Epithelial cell of esophagus (primary cell): ENCODE data around the gene P2RY4.
"Not testable (repeated sequence)": the region's sequence is repeated elsewhere in the genome, so short reads cannot be mapped to it uniquely, and the experiment has no call there.

Experiments used
- DNase-seq: peaks from one replicate; pipeline ENCODE4 v3.0.0; 2010; ENCODE audit warnings: low read depth
- H3K4me3 ChIP-seq: 2 replicates; pipeline ENCODE4 v1.5.1; 2011; ENCODE audit warnings: mild to moderate bottlenecking, low read length, control low read depth
- CTCF ChIP-seq: IDR thresholded peaks from 2 replicates; pipeline ENCODE4 v1.5.1; 2011; ENCODE audit warnings: low read depth, mild to moderate bottlenecking, low read length, control low read depth, inconsistent platforms; ENCODE audit not compliant: insufficient read depth; ENCODE audit errors: missing control alignments

Gene P2RY4

GRCh38 chrX:70281951-70282350 is 21.9 kb upstream of the P2RY4 start, which contains the start of gene RAB41:
TSS of gene RAB41 (plus strand) at chrX:70282172. CDS start at chrX:70282218, 46 bp downstream.
- no peak for DNase-seq
- no peak for TF ChIP-seq CTCF
- H3K4me3 ChIP-seq = no peak within 1 kb of the TSS

GRCh38 chrX:70280573-70280972 is 20.6 kb upstream of the P2RY4 start:
- DNase-seq = no peak
- no peak for TF ChIP-seq CTCF
- no peak overlapping the region for H3K4me3 ChIP-seq

DNA sequence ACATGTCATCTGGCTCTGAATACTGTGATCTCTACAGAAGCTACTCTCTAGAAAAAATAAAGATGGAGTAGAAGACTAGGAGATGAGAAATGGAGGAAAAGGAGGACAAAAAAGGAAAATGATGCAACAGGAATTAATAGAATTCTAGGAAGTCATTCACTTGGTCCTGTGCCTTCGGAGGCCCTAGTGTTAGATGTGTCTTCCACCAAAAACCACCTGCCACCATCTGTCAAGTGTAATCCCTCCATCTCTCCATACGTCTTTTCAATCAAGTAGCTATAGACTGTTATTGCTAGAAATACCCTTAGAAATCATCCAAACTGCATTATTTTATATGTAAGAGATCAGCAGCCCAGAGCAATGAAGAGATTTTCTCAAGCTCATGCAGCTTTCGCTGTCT is 19.1 kb upstream of the P2RY4 start:
- H3K4me3 ChIP-seq = no peak overlapping the region
- DNase-seq = no peak
- TF ChIP-seq CTCF = no peak

DNA sequence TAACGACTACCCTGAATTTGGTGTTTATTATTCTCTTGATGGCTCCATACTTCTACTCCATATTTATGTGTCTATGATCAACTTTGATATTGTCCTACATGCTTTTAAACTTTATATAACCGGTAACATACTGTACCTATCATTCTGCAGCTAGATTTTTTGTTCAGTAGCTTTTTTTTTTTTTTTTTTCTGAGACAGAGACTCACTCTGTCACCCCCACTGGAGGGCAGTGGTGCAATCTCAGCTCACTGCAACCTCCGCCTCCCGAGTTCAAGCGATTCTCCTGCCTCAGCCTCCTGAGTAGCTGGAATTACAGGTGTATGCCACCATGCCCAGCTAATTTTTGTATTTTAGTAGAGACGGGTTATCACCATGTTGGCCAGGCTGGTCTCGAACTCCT is 14.0 kb upstream of the P2RY4 start:
- DNase-seq, H3K4me3 ChIP-seq: not testable (repeated sequence)

DNA sequence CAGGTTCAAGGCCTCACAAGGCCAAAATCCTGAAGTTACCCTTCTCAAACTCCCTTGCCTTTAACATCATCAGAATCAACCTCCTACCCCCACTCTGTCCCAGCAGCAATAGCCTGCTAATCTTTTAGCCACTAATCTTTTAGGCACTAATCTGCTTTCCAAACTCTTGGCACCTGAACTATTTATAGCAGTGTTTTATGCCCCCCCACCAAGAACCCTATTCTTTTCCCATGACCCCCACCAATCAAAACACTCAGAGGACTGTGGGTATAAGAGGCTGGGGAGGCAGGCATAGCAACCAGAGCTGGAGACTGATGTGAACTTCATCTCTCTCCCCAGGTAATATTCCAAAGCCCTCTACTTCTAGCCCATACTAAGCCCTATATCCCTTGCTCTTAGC is 8.0 kb upstream of the P2RY4 start, which contains the start of gene ARR3:
ARR3 (plus strand) TSS at position 301 of the 400 bp plus-strand sequence. CDS start 1,052 bp downstream, outside the sequence.
- no peak within 1 kb of the TSS for H3K4me3 ChIP-seq
- DNase-seq = no peak
- TF ChIP-seq CTCF = no peak

GRCh38 chrX:70264784-70265183 is 4.8 kb upstream of the P2RY4 start:
- no peak for DNase-seq
- no peak for TF ChIP-seq CTCF
- H3K4me3 ChIP-seq = no peak overlapping the region

- TF ChIP-seq CTCF = peak; percentile 82
- DNase-seq = peak; percentile 75
- no peak overlapping the region for H3K4me3 ChIP-seq
Observed at GRCh38 chrX:70262952-70263567, 3.1 kb upstream of the P2RY4 start.
